ENCODE results near the gene CTDP1. TPM values are rescaled to one million over a fixed set of nuclear protein-coding genes. Genes with fewer than 3 reads are reported as not detected.

CTDP1 gene
- total RNA-seq, 1 experiment from 2014 or later, result 22.5 TPM

- TF ChIP-seq EZH2 (IDR thresholded peaks at IDR 0.05; ENCODE audit: borderline replicate concordance, low read depth, low read length, poor library complexity, severe bottlenecking) (no peak), CTCF (conservative IDR thresholded peaks at IDR 0.05; ENCODE audit: low read depth, low read length) (no peak)
- ChIA-PET POLR2A (ENCODE audit: low non-redundant PET) (no interaction called here), CTCF (no interaction called here)
- intact Hi-C loops (cut with micrococcal nuclease; ENCODE audit: unreplicated experiment), result loop anchor here (10.0 kb wide), 2 partner anchors 155 to 355 kb away; partner anchors contain the start of gene SLC66A2
- no peak overlapping the region for H3K27ac ChIP-seq (ENCODE audit: low read depth, low read length, poor library complexity, severe bottlenecking)
- BruUV-seq (replicated peaks), result no TSS peak
- no peak overlapping the region for H3K4me3 ChIP-seq (ENCODE audit: low read depth, low read length, poor library complexity, severe bottlenecking)
- DNase-seq (ENCODE audit: low spot score), result no peak
- no peaks in the 10 kb centered on the region for H3K9me3 ChIP-seq (ENCODE audit: low read depth, low read length, poor library complexity, severe bottlenecking)
- H3K4me1 ChIP-seq (ENCODE audit: insufficient read depth, low read length, poor library complexity, severe bottlenecking), result no peaks in the 10 kb centered on the region
- H3K27me3 ChIP-seq (replicated peaks; ENCODE audit: insufficient read depth, low read depth, low read length, poor library complexity), result peaks cover 44% of the 10 kb centered on the region
- H3K36me3 ChIP-seq (ENCODE audit: insufficient read depth, low read length, poor library complexity, severe bottlenecking), result no peaks in the 10 kb centered on the region
Measured at GRCh38 chr18:79799619-79800370, 120.2 kb downstream of the CTDP1 start.

GRCh38 chr18:79800371-79801180 is 121.0 kb downstream of the CTDP1 start:
- no peaks in the 10 kb centered on the region for H3K4me1 ChIP-seq (ENCODE audit: insufficient read depth, low read length, poor library complexity, severe bottlenecking)
- no peaks in the 10 kb centered on the region for H3K36me3 ChIP-seq (ENCODE audit: insufficient read depth, low read length, poor library complexity, severe bottlenecking)
- CTCF ChIA-PET, result no interaction called here
- no peak overlapping the region for H3K4me3 ChIP-seq (ENCODE audit: low read depth, low read length, poor library complexity, severe bottlenecking)
- DNase-seq (ENCODE audit: low spot score), result no peak
- H3K27me3 ChIP-seq (replicated peaks; ENCODE audit: insufficient read depth, low read depth, low read length, poor library complexity), result peaks cover 44% of the 10 kb centered on the region
- no TSS peak for BruUV-seq (replicated peaks)
- POLR2A ChIA-PET (ENCODE audit: low non-redundant PET), result no interaction called here
- intact Hi-C loops (cut with micrococcal nuclease; ENCODE audit: unreplicated experiment), result no loop called here
- H3K27ac ChIP-seq (ENCODE audit: low read depth, low read length, poor library complexity, severe bottlenecking), result no peak overlapping the region
- H3K9me3 ChIP-seq (ENCODE audit: low read depth, low read length, poor library complexity, severe bottlenecking), result no peaks in the 10 kb centered on the region
- TF ChIP-seq EZH2 (IDR thresholded peaks at IDR 0.05; ENCODE audit: borderline replicate concordance, low read depth, low read length, poor library complexity, severe bottlenecking) (no peak), CTCF (conservative IDR thresholded peaks at IDR 0.05; ENCODE audit: low read depth, low read length) (no peak)

GRCh38 chr18:79801217-79801616 is 121.6 kb downstream of the CTDP1 start:
- no peaks in the 10 kb centered on the region for H3K9me3 ChIP-seq (ENCODE audit: low read depth, low read length, poor library complexity, severe bottlenecking)
- no peak overlapping the region for H3K4me3 ChIP-seq (ENCODE audit: low read depth, low read length, poor library complexity, severe bottlenecking)
- BruUV-seq (replicated peaks), result no TSS peak
- H3K27me3 ChIP-seq (replicated peaks; ENCODE audit: insufficient read depth, low read depth, low read length, poor library complexity), result peaks cover 41% of the 10 kb centered on the region
- no peak overlapping the region for H3K27ac ChIP-seq (ENCODE audit: low read depth, low read length, poor library complexity, severe bottlenecking)
- intact Hi-C loops (cut with micrococcal nuclease; ENCODE audit: unreplicated experiment), result no loop called here
- no peaks in the 10 kb centered on the region for H3K4me1 ChIP-seq (ENCODE audit: insufficient read depth, low read length, poor library complexity, severe bottlenecking)
- no peak for TF ChIP-seq EZH2 (IDR thresholded peaks at IDR 0.05; ENCODE audit: borderline replicate concordance, low read depth, low read length, poor library complexity, severe bottlenecking)
- ChIA-PET CTCF (no interaction called here), POLR2A (ENCODE audit: low non-redundant PET) (no interaction called here)
- no peak for DNase-seq (ENCODE audit: low spot score)
- H3K36me3 ChIP-seq (ENCODE audit: insufficient read depth, low read length, poor library complexity, severe bottlenecking), result no peaks in the 10 kb centered on the region

Measured in A673 (cell line).